Measurements from ENCODE around the gene FAM120A.
"Not testable (repeated sequence)": the region's sequence is repeated elsewhere in the genome, so short reads cannot be mapped to it uniquely, and the experiment has no call there.

DNA sequence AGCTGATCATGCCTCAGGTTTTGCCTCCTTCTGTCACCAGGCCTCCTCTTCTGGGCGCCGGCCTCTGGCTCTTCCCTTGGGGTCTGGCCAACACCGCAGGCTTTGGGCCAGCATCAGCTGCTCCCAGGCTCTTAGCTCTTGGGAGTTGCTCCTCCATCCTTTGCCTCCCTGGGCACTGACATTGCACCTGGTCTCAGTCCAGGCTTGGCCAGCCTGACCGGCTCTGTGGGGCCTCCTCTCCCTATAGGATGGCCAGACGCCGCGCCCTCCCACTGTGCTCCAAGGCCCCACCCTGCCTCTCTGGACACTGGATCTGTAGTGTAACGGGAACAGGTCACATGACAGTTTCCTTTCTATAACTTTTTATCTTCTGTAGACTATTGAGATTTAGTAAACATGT lies 59.7 kb downstream of the FAM120A start:
- TF ChIP-seq, protein P1, sequence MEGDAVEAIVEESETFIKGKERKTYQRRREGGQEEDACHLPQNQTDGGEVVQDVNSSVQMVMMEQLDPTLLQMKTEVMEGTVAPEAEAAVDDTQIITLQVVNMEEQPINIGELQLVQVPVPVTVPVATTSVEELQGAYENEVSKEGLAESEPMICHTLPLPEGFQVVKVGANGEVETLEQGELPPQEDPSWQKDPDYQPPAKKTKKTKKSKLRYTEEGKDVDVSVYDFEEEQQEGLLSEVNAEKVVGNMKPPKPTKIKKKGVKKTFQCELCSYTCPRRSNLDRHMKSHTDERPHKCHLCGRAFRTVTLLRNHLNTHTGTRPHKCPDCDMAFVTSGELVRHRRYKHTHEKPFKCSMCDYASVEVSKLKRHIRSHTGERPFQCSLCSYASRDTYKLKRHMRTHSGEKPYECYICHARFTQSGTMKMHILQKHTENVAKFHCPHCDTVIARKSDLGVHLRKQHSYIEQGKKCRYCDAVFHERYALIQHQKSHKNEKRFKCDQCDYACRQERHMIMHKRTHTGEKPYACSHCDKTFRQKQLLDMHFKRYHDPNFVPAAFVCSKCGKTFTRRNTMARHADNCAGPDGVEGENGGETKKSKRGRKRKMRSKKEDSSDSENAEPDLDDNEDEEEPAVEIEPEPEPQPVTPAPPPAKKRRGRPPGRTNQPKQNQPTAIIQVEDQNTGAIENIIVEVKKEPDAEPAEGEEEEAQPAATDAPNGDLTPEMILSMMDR (IDR thresholded peaks at IDR 0.05), result not testable (repeated sequence)
- TF ChIP-seq POLR2A (IDR thresholded peaks at IDR 0.05), result not testable (repeated sequence)
